ENCODE results near the gene CNDP1.
A peak's percentile ranks its signal among the peaks of the same experiment; 100 is the strongest.

The CNDP1 gene

DNA sequence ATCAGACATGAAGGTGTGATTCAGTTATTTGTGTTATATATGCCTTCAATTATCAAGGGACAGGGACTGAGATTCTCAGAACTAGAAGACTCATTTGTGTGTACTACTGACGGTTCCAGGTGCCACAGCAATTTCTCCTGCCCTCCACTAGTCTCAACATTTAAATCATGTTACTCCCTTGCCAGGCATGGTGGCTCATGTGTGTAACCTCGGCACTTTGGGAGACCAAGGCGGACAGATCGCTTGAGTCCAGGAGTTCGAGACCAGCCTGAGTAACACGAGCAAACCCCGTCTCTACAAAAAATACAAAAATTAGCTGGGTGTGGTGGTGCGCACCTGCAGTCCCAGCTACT is 37.0 kb upstream of the CNDP1 start:
- DNase-seq: no peak
- H3K4me1 ChIP-seq (ENCODE audit: insufficient read depth, low read length): peaks cover 48% of the 10 kb centered on the region
- ATAC-seq (ENCODE audit: insufficient read depth, low read depth): no peak
- H4K20me1 ChIP-seq (ENCODE audit: insufficient read depth, low read length): no peaks in the 10 kb centered on the region
- peaks cover 56% of the 10 kb centered on the region for H3K79me2 ChIP-seq (ENCODE audit: insufficient read depth, low read length)
- no peak overlapping the region for H2AFZ ChIP-seq (ENCODE audit: low read depth, low read length)
- peaks cover 11% of the 10 kb centered on the region for H3K27me3 ChIP-seq (ENCODE audit: insufficient read depth, low read length, poor library complexity)
- H3K27ac ChIP-seq (ENCODE audit: low read length): peak overlapping the region; percentile 87
- peak overlapping the region; percentile 44 to 91; a peak in 3 of 4 replicates for H3K4me3 ChIP-seq (ENCODE audit: low read depth in 1 of 2, low read length in 2 of 2)
- TF ChIP-seq, protein P1, sequence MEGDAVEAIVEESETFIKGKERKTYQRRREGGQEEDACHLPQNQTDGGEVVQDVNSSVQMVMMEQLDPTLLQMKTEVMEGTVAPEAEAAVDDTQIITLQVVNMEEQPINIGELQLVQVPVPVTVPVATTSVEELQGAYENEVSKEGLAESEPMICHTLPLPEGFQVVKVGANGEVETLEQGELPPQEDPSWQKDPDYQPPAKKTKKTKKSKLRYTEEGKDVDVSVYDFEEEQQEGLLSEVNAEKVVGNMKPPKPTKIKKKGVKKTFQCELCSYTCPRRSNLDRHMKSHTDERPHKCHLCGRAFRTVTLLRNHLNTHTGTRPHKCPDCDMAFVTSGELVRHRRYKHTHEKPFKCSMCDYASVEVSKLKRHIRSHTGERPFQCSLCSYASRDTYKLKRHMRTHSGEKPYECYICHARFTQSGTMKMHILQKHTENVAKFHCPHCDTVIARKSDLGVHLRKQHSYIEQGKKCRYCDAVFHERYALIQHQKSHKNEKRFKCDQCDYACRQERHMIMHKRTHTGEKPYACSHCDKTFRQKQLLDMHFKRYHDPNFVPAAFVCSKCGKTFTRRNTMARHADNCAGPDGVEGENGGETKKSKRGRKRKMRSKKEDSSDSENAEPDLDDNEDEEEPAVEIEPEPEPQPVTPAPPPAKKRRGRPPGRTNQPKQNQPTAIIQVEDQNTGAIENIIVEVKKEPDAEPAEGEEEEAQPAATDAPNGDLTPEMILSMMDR (IDR thresholded peaks at IDR 0.05; ENCODE audit: borderline replicate concordance, extremely low read depth, low read length, poor library complexity, severe bottlenecking): no peak
- no peak for TF ChIP-seq EZH2 (IDR thresholded peaks at IDR 0.05; ENCODE audit: borderline replicate concordance, low read depth, low read length, severe bottlenecking)
- peaks cover 32% of the 10 kb centered on the region for H3K36me3 ChIP-seq (ENCODE audit: insufficient read depth, low read length)
- peak overlapping the region; percentile 98 for H3K4me2 ChIP-seq (ENCODE audit: insufficient read depth, low read length)
- H3K9me3 ChIP-seq (ENCODE audit: insufficient read depth, low read length, severe bottlenecking): no peaks in the 10 kb centered on the region
- peak overlapping the region; percentile 92 for H3K9ac ChIP-seq (ENCODE audit: low read depth, low read length)

DNA sequence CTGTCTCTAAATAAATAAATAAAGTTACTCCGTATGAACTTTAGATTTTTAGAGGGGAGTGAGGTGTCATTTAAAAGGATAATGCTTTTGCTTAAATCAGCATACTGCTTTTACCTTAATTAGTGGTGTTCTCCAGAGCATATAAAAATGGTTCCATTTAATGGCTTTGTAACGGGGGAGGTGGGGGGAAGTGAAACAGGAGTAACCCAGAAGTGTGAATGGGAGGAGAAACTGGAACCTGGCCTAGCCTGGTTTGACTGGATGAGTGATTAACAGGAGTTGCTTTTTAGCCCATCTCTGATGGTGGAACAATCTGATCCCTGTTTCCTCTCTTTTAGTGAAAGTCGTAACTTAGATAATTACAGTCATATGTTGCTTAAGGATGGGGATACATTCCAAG is 36.5 kb upstream of the CNDP1 start:
- H3K9ac ChIP-seq (ENCODE audit: low read depth, low read length): peak overlapping the region; percentile 61
- H3K4me3 ChIP-seq (ENCODE audit: low read depth in 1 of 2, low read length in 2 of 2): peak overlapping the region; percentile 7 to 91; a peak in 3 of 4 replicates
- DNase-seq (no peak), ATAC-seq (ENCODE audit: insufficient read depth, low read depth) (no peak)
- H3K4me1 ChIP-seq (ENCODE audit: insufficient read depth, low read length): peaks cover 48% of the 10 kb centered on the region
- no peak overlapping the region for H2AFZ ChIP-seq (ENCODE audit: low read depth, low read length)
- H3K79me2 ChIP-seq (ENCODE audit: insufficient read depth, low read length): peaks cover 56% of the 10 kb centered on the region
- TF ChIP-seq, protein P1 (IDR thresholded peaks at IDR 0.05; ENCODE audit: borderline replicate concordance, extremely low read depth, low read length, poor library complexity, severe bottlenecking): no peak
- TF ChIP-seq EZH2 (IDR thresholded peaks at IDR 0.05; ENCODE audit: borderline replicate concordance, low read depth, low read length, severe bottlenecking): no peak
- no peaks in the 10 kb centered on the region for H4K20me1 ChIP-seq (ENCODE audit: insufficient read depth, low read length)
- peaks cover 7% of the 10 kb centered on the region for H3K27me3 ChIP-seq (ENCODE audit: insufficient read depth, low read length, poor library complexity)
- H3K27ac ChIP-seq (ENCODE audit: low read length): peak overlapping the region; percentile 94; the same call in 1 of the 2 replicates
- H3K9me3 ChIP-seq (ENCODE audit: insufficient read depth, low read length, severe bottlenecking): no peaks in the 10 kb centered on the region
- peaks cover 37% of the 10 kb centered on the region for H3K36me3 ChIP-seq (ENCODE audit: insufficient read depth, low read length)
- H3K4me2 ChIP-seq (ENCODE audit: insufficient read depth, low read length): peak overlapping the region; percentile 98

DNA sequence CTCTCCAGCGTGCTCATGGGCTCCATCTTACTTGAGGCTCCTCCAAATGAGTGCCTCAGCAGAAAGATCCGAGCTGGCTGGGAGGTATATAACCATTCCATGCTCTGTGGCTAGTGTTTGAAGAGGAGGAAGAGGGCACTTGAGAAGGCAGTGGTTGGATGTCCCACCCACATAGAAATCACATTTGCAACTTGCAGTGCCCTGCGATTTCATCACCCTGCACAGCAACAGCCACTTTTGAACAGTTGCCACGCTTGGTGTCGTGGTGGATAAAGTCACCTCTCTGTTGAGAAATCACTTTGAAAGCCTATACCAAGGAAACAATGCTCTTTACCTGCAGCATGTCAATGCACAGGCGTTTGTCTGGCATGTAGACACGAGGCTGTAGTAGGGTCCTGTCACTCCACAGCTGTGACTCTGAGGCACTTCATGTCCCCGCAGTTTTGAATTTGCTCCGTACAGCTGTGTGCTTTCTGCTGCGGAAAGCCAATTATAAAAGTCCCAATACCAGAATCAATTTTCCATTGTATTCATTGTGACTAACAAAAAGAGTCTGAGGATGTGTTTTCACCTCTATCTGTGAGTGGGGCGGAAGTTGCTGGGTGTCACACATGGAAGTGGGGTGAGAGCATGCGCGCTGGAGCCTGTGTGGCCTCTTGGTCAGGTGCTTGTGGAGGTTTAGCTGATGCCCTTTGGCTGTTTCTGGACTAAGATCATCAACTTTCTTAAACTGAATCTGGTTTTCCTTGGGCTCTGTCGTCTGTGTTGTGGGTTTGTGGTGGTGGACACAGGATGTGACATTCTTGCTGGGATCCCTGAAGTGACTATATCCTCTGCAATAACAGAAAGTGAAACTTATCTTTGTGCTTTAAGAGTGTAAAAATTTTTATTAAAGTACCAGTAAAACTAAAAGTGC is 35.3 kb upstream of the CNDP1 start:
- no peak for TF ChIP-seq EZH2 (IDR thresholded peaks at IDR 0.05; ENCODE audit: borderline replicate concordance, low read depth, low read length, severe bottlenecking)
- Histone ChIP-seq H3K9me3 (ENCODE audit: insufficient read depth, low read length, severe bottlenecking) (no peaks in the 10 kb centered on the region), H3K9ac (ENCODE audit: low read depth, low read length) (peak overlapping the region; percentile 61), H3K27me3 (ENCODE audit: insufficient read depth, low read length, poor library complexity) (peaks cover under 1% of the 10 kb centered on the region), H3K4me3 (ENCODE audit: low read depth in 1 of 2, low read length in 2 of 2) (peak overlapping the region; percentile 23 to 91; a peak in 3 of 4 replicates), H3K27ac (ENCODE audit: low read length) (peak overlapping the region; percentile 94), H3K79me2 (ENCODE audit: insufficient read depth, low read length) (peaks cover 56% of the 10 kb centered on the region), H3K4me2 (ENCODE audit: insufficient read depth, low read length) (peak overlapping the region; percentile 98), H4K20me1 (ENCODE audit: insufficient read depth, low read length) (no peaks in the 10 kb centered on the region), H2AFZ (ENCODE audit: low read depth, low read length) (peak overlapping the region; percentile 73), H3K36me3 (ENCODE audit: insufficient read depth, low read length) (peaks cover 47% of the 10 kb centered on the region), H3K4me1 (ENCODE audit: insufficient read depth, low read length) (peaks cover 48% of the 10 kb centered on the region)
- DNase-seq (peak; percentile 79), ATAC-seq (ENCODE audit: insufficient read depth, low read depth) (peak; percentile 59)

DNA sequence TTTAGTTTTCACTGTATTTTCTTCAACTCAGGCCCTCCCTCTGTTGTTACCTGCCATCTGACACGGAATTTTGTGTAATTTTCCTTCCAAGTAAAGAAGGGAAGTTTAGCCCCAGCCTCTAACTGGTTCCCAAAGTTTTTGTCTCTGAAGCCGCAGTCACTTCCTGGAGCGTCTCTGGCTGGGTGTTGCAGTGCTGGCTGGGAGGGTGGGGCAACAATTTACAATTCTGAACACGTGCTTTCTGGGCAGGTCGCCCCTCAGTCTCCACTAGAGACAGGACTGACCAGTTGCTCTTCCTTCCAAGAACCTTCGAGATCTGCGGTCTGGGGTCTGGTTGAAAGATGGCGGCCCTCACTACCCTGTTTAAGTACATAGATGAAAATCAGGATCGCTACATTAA is 34.7 kb upstream of the CNDP1 start:
- peaks cover 54% of the 10 kb centered on the region for H3K36me3 ChIP-seq (ENCODE audit: insufficient read depth, low read length)
- H3K4me1 ChIP-seq (ENCODE audit: insufficient read depth, low read length): peaks cover 48% of the 10 kb centered on the region
- H4K20me1 ChIP-seq (ENCODE audit: insufficient read depth, low read length): no peaks in the 10 kb centered on the region; the same call in 1 of the 2 replicates
- H3K9ac ChIP-seq (ENCODE audit: low read depth, low read length): peak overlapping the region; percentile 61
- H3K4me3 ChIP-seq (ENCODE audit: low read depth in 1 of 2, low read length in 2 of 2): peak overlapping the region; percentile 23 to 91; a peak in 3 of 4 replicates
- TF ChIP-seq EZH2 (IDR thresholded peaks at IDR 0.05; ENCODE audit: borderline replicate concordance, low read depth, low read length, severe bottlenecking): no peak
- TF ChIP-seq, protein P1 (IDR thresholded peaks at IDR 0.05; ENCODE audit: borderline replicate concordance, extremely low read depth, low read length, poor library complexity, severe bottlenecking): no peak
- peak overlapping the region; percentile 73 for H2AFZ ChIP-seq (ENCODE audit: low read depth, low read length)
- no peaks in the 10 kb centered on the region for H3K27me3 ChIP-seq (ENCODE audit: insufficient read depth, low read length, poor library complexity)
- peak overlapping the region; percentile 98 for H3K4me2 ChIP-seq (ENCODE audit: insufficient read depth, low read length)
- peak; percentile 71 for DNase-seq
- H3K9me3 ChIP-seq (ENCODE audit: insufficient read depth, low read length, severe bottlenecking): no peaks in the 10 kb centered on the region
- peaks cover 56% of the 10 kb centered on the region for H3K79me2 ChIP-seq (ENCODE audit: insufficient read depth, low read length)
- peak; percentile 52 for ATAC-seq (ENCODE audit: insufficient read depth, low read depth)
- H3K27ac ChIP-seq (ENCODE audit: low read length): peak overlapping the region; percentile 94
